ENCODE data around the gene HDAC10. TPM values are rescaled to one million over a fixed set of nuclear protein-coding genes. Genes with fewer than 3 reads are reported as not detected.

Gene HDAC10
- total and polyA plus RNA-seq, 10 donors, result 25.0 to 108 (median 69.9) TPM

GRCh38 chr22:50248196-50249081 lies 2.6 kb downstream of the HDAC10 start:
- Histone ChIP-seq H3K36me3 (peaks cover 0 to 43% (median 16%) of the 10 kb centered on the region in 6 donors), H3K4me1 (peaks cover 36 to 83% (median 74%) of the 10 kb centered on the region in 6 donors), H3K27ac (peak overlapping the region in 2 of 8 donors; percentile 12 to 40), H3K9me3 (no peaks in the 10 kb centered on the region), H3K27me3 (replicated peaks in 1 of 7) (no peaks in the 10 kb centered on the region), H3K4me3 (no peak overlapping the region)
- TF ChIP-seq CTCF (IDR thresholded peaks at IDR 0.05 in 8 of 11, conservative IDR thresholded peaks at IDR 0.05 in 3 of 11) (no peak), POLR2A (IDR thresholded peaks at IDR 0.05) (no peak), POLR2AphosphoS5 (IDR thresholded peaks at IDR 0.05) (no peak)
- DNase-seq, result no peak
- WGBS, 5 donors, result 83 to 96% (median 91%) methylated on average over 13 to 29 of the region's 29 CpGs
- intact Hi-C loops (cut with DNase I; ENCODE audit: low total_unique reads), result loop anchor here (10.0 kb wide), 1 partner anchor 246 kb away; no protein-coding TSS in a partner anchor

GRCh38 chr22:50247748-50248147 lies 3.3 kb downstream of the HDAC10 start:
- Histone ChIP-seq H3K4me3 (no peak overlapping the region), H3K4me1 (peaks cover 42 to 90% (median 81%) of the 10 kb centered on the region in 6 donors), H3K27ac (peak overlapping the region in 2 of 8 donors; percentile 12 to 40), H3K27me3 (replicated peaks in 1 of 7) (no peaks in the 10 kb centered on the region), H3K36me3 (peaks cover 0 to 43% (median 16%) of the 10 kb centered on the region in 6 donors), H3K9me3 (no peaks in the 10 kb centered on the region)
- no peak for TF ChIP-seq POLR2A (IDR thresholded peaks at IDR 0.05)
- peak; percentile 31 to 63 (median 52) for TF ChIP-seq POLR2AphosphoS5 (IDR thresholded peaks at IDR 0.05)
- TF ChIP-seq CTCF (IDR thresholded peaks at IDR 0.05 in 8 of 11, conservative IDR thresholded peaks at IDR 0.05 in 3 of 11), result no peak
- 48 to 74% (median 53%) methylated on average over 9 to 16 of the region's 16 CpGs for WGBS, 5 donors
- DNase-seq, result no peak
- intact Hi-C loops (cut with DNase I; ENCODE audit: low total_unique reads), result loop anchor here (10.0 kb wide), 1 partner anchor 247 kb away; no protein-coding TSS in a partner anchor

GRCh38 chr22:50246242-50247175 lies 4.6 kb downstream of the HDAC10 start:
- Histone ChIP-seq H3K27ac (peak overlapping the region in 1 of 8 donors; percentile 98), H3K4me3 (peak overlapping the region in 2 of 8 donors; percentile 87 to 94), H3K9me3 (no peaks in the 10 kb centered on the region), H3K4me1 (peaks cover 49 to 94% (median 86%) of the 10 kb centered on the region in 6 donors), H3K27me3 (replicated peaks in 1 of 7) (no peaks in the 10 kb centered on the region), H3K36me3 (peaks cover 0 to 43% (median 16%) of the 10 kb centered on the region in 6 donors)
- 88 to 95% (median 91%) methylated on average over 10 to 20 of the region's 20 CpGs for WGBS, 5 donors
- intact Hi-C loops (cut with DNase I; ENCODE audit: low total_unique reads), result loop anchor here (10.0 kb wide), 1 partner anchor 248 kb away; no protein-coding TSS in a partner anchor
- TF ChIP-seq POLR2AphosphoS5 (IDR thresholded peaks at IDR 0.05) (peak in 1 of 3 donors; percentile 35), POLR2A (IDR thresholded peaks at IDR 0.05) (no peak)
- DNase-seq, result no peak
